Cardiac muscle cell (in vitro differentiated cells and primary cell): ENCODE data around the gene ZDHHC20. TPM values are rescaled to one million over a fixed set of nuclear protein-coding genes. Genes with fewer than 3 reads are reported as not detected.
A peak's percentile ranks its signal among the peaks of the same experiment; 100 is the strongest.

ENCODE experiments used
- DNase-seq, 2 donors: peaks; one replicate each; pipeline versions ENCODE4 v3.0.0 to v3.0.0-alpha.2; 2010 to 2017; ENCODE audit warnings: low read depth in 1 of 2, low spot score in 1 of 2
- H3K27ac ChIP-seq: fragments of 200-600 bp; sonication (generic); 2 replicates; pipeline ENCODE4 v1.5.1; 2016
- H3K27me3 ChIP-seq: fragments of 200-600 bp; sonication (generic); 2 replicates; pipeline ENCODE4 v1.6.0; 2016; ENCODE audit warnings: control low read depth
- H3K36me3 ChIP-seq: fragments of 200-600 bp; sonication (generic); 2 replicates; pipeline ENCODE4 v1.5.1; 2016; ENCODE audit warnings: control low read depth
- H3K4me1 ChIP-seq: fragments of 200-600 bp; sonication (generic); 2 replicates; pipeline ENCODE4 v1.8.1; 2017; ENCODE audit warnings: low read depth, mild to moderate bottlenecking, mixed run types
- H3K4me3 ChIP-seq: fragments of 200-600 bp; sonication (generic); 2 replicates; pipeline ENCODE4 v1.5.1; 2016; ENCODE audit warnings: mild to moderate bottlenecking
- H3K9me3 ChIP-seq: fragments of 200-600 bp; sonication (generic); 2 replicates; pipeline ENCODE4 v1.5.1; 2017; ENCODE audit warnings: low read depth, mild to moderate bottlenecking, control low read depth
- polyA plus RNA-seq: library from polyadenylated mRNA; unstranded; fragments of >200 nt; fragmentation: Nextera tagmentation; extraction: Ambion mirVana; gene quantifications from 2 replicates; pipeline ENCODE4 v1.2.1, GENCODE V29; 2016
- total RNA-seq: library from RNA; depleted of rRNA; stranded (reverse); fragments of >200 nt; gene quantifications from 2 replicates; pipeline ENCODE4 v1.2.3, GENCODE V29; 2016
- TF ChIP-seq, protein P1 (sequence below): IDR thresholded peaks from 2 replicates; pipeline ENCODE4 v1.5.1; 2012; ENCODE audit warnings: low read depth, mild to moderate bottlenecking, low read length

Gene ZDHHC20
- total and polyA plus RNA-seq, 2 experiments from 2014 or later = 28.8 to 38.5 TPM

DNA sequence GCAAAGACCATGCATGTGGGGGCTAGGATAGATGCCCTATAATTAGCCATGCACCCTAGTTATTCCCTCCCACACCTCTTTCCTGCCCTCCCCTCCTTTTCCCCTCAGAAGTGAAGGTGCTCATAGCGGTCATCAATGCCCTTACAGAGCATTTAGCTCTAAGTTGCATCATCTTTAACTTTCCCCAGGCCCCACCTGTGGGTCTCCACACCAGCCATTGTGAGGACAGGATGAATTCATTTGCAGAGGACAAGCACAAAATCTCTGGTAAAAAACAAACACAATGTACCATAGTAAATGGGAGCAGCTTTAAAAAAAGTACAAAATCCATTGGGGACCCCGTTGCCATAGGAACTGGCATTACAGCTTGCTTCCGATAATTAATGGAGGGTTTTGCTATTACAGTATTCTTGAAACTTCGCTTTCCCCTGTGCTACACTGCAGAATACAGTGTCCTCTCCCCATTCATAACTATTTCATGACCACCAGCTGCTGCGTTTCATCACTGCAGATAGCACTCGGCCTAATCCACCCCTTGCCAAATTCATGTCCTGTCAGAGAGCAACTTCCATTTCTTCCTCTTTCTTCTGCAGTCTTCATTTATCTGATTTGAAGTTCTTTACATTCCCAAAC lies 110.5 kb downstream of the ZDHHC20 start:
- peak in 1 of 2 donors; percentile 47 for DNase-seq
- no peaks in the 10 kb centered on the region for H3K27me3 ChIP-seq
- no peak overlapping the region for H3K27ac ChIP-seq
- no peaks in the 10 kb centered on the region for H3K4me1 ChIP-seq
- no peaks in the 10 kb centered on the region for H3K9me3 ChIP-seq
- no peak overlapping the region for H3K4me3 ChIP-seq
- no peaks in the 10 kb centered on the region for H3K36me3 ChIP-seq
- TF ChIP-seq, protein P1, sequence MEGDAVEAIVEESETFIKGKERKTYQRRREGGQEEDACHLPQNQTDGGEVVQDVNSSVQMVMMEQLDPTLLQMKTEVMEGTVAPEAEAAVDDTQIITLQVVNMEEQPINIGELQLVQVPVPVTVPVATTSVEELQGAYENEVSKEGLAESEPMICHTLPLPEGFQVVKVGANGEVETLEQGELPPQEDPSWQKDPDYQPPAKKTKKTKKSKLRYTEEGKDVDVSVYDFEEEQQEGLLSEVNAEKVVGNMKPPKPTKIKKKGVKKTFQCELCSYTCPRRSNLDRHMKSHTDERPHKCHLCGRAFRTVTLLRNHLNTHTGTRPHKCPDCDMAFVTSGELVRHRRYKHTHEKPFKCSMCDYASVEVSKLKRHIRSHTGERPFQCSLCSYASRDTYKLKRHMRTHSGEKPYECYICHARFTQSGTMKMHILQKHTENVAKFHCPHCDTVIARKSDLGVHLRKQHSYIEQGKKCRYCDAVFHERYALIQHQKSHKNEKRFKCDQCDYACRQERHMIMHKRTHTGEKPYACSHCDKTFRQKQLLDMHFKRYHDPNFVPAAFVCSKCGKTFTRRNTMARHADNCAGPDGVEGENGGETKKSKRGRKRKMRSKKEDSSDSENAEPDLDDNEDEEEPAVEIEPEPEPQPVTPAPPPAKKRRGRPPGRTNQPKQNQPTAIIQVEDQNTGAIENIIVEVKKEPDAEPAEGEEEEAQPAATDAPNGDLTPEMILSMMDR = no peak

DNA sequence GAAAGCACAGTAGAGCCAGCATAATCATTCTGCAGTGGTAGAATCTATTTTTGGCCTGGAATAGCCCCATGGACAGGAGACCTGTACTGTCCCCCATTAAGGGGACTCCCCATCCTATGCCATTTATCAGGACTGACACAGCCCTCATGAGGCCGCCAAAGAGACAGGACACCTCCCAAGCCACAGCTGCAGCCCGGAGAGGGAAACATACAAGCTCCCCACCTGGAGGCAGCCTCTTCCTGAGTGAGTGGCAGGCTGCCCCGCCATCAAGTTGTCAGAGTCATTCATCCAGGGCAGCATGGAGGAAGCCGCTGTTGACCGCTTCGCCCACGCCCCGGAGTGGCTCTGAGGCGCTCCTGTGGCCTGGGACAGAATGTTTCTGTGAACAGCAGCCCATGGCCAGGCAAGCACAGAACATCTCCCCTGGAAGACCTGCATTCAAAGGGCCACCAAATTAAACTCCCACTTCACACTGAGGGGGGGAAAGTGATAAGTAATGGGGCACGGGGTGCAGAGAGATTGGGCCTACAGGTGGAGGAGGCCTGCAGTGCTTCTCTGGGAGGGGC lies 111.3 kb downstream of the ZDHHC20 start:
- H3K27ac ChIP-seq = no peak overlapping the region
- H3K9me3 ChIP-seq = no peaks in the 10 kb centered on the region
- H3K4me1 ChIP-seq = no peaks in the 10 kb centered on the region
- no peak overlapping the region for H3K4me3 ChIP-seq
- H3K27me3 ChIP-seq = no peaks in the 10 kb centered on the region
- TF ChIP-seq, protein P1 = no peak
- no peaks in the 10 kb centered on the region for H3K36me3 ChIP-seq
- DNase-seq = no peak

DNA sequence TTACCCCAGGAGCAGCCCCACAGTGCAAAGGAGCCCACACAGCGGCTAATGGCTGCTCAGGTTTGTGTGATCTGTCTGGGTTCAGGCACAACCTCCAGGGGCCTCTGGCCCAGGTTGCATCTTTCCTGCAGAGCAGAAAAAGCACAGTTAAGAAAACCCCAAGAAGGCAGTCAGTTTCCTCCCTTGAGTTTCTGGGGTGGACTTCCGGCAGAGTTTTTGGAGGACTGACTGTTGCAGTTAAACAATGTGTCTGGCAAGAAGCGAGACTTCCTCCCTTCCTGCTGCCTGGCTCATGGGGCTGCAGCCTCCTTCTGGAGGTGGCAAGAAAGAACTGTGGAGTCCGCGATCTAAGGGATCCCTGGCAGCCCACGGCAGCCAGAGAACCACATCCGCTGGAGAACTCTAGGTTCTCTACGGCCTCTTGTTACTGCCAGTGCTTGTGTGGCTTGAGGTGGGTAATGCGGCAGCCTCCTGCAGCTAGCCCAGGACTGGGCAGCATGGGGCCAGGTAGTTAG lies 114.4 kb downstream of the ZDHHC20 start:
- no peaks in the 10 kb centered on the region for H3K4me1 ChIP-seq
- H3K27ac ChIP-seq = no peak overlapping the region

DNA sequence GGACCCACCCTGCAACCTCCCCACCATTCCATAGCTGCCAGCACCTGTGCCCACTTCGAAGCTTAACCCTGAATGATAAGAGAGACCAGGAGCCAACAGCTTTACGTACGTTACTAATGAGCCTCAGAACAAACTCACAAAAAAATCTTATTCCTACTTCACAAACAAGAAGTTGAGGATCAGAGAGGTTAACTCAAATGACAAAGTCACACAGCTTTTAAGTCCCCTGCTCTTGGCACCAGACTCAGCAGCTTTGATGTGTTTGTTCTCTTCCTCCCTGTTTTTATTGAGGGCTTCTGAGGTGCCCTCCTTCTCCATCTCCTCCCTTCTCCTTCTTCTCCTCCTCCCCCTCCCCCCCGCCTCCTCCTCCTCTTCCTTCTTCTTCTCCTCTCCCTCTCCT lies 115.4 kb downstream of the ZDHHC20 start:
- H3K36me3 ChIP-seq = no peaks in the 10 kb centered on the region
- no peaks in the 10 kb centered on the region for H3K27me3 ChIP-seq
- no peaks in the 10 kb centered on the region for H3K4me1 ChIP-seq
- TF ChIP-seq, protein P1 = no peak
- H3K9me3 ChIP-seq = no peaks in the 10 kb centered on the region
- DNase-seq = no peak
- H3K27ac ChIP-seq = no peak overlapping the region
- no peak overlapping the region for H3K4me3 ChIP-seq

More for the DNA sequence above, 114.4 kb downstream of the ZDHHC20 start:
- no peak for DNase-seq
- TF ChIP-seq, protein P1 = no peak
- Histone ChIP-seq H3K36me3 (no peaks in the 10 kb centered on the region), H3K4me3 (no peak overlapping the region), H3K27me3 (no peaks in the 10 kb centered on the region), H3K9me3 (no peaks in the 10 kb centered on the region)

DNA sequence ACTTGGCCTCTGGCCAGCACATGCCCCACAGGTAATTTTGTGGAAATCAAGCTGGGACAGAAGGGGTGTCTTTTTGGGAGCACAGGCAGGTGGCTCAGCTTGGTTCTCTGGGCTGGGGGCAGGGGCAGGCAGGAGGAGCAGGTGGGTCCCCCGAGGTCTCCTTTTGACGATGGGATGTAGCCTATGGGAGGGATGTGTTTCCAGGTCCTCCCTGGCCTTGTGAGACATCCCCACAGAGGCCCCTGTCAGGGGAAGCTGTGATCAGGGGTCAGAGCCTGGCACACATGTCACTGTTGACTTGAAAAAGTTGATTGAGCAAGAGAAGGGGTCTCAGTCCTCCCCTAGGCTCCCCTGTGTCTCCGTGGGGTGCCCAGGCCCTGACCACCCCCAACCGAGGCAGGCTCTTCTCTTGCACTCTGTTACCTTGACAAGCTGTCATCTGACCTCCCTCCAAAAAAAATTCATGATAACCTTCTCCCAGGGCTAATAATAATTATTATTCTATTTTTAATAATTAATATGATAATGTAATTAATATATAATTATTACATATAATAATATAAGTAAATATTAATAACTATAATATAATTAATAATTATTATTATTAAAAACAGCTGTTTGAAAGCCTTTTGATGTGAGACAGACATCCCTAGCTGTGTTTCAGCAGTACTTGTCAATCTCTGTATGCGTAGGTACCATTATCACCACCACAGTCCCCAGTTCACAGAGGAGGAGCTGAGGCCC lies 116.2 kb downstream of the ZDHHC20 start:
- Histone ChIP-seq H3K4me1 (no peaks in the 10 kb centered on the region), H3K4me3 (no peak overlapping the region), H3K36me3 (no peaks in the 10 kb centered on the region), H3K27ac (no peak overlapping the region), H3K27me3 (no peaks in the 10 kb centered on the region), H3K9me3 (no peaks in the 10 kb centered on the region)
- TF ChIP-seq, protein P1 = no peak
- DNase-seq = no peak
